Activated CD8-positive, alpha-beta memory T cell treated with anti-CD3 and anti-CD28 coated beads, Interleukin-2, amount 50 U/mL, for 1 hour (primary cell): ENCODE results near the gene LATS1.
"Not testable (repeated sequence)": the region's sequence is repeated elsewhere in the genome, so short reads cannot be mapped to it uniquely, and the experiment has no call there.

Experiments
- DNase-seq: peaks from one replicate; pipeline ENCODE4 v3.0.0-alpha.2; 2020; ENCODE audit errors: extremely low read depth

The LATS1 gene

DNA sequence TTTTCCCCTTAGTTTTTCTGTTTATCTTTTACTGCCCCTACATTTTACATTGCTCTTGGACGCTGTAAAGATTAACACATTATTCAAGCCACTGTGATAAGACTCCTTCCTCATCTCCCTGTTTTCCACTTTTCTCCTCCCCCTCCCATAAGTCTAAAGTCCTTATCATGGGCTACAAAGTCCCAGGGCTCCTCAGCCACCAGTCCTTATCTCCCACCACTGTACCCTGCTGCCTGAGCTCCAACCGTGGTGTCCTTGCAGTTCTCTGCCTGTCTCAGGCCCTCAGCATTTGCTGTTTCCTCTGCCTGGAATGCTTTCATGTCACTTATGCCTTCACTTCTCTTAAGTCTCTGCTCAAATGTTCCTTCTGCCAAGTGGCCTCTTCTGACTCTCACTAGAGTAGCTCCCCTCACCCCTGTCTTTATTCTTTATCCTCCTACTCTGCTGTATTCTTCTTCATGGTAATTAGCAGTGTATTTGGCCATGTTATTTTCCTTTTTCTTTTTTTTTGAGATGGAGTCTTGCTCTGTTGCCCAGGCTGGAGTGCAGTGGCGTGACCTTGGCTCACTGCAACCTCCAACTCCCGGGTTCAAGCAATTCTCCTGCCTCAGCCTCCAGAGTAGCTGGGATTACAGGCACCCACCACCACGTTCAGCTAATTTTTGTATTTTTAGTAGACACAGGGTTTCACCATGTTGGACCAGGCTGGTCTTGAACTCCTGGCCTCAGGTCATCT, 10.8 kb upstream of the LATS1 start:
- DNase-seq, result no peak

DNA sequence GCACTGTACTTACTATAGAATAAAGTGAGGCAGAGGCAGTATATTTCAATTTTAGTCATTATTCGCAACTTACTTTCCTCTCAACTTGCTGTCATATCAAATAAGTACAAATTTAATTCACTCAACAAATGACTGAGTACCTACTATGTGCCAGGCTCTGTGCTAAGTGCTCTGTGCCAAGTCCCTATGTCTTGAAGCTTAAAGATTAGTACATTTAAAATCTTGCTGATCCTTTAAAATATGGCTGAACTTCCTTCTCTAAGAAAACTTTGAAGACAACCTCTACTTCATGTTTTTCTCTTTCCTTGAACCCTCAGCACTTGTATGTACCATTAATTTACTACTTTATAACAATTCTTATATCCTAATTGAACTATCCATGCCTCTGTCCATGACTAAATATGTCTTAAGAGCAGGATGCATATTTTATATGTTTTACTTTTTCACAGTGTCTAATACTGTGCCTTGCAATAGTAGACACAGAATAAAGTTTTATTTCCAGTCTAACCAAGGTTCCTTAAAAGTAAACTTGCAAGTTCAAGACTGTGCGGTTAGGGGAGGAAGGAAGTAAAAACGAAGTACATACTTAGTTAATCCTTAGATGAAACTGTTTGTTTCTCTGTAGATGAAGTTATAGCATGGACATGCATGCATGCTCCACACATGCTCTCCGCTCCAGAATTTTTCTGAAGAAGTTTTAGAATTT, 10.0 kb upstream of the LATS1 start:
- no peak for DNase-seq

DNA sequence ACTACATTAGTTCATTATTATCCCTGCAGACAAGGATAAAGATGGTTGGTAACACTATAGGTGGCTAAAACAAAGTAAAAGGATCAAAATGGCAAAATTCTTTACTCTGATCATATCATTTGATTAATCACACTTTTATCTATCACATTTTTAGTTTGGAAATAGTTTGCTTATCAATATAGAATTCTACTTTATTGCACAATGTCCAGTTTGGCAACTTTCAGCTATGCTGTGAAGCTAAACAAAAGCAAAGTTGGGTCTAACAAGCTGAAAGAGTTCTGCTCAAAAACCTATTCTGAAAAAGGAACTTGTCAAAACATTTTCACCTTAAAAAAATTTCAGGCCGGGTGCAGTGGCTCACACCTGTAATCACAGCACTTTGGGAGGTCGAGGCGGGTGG, 7.9 kb upstream of the LATS1 start:
- DNase-seq, result no peak

DNA sequence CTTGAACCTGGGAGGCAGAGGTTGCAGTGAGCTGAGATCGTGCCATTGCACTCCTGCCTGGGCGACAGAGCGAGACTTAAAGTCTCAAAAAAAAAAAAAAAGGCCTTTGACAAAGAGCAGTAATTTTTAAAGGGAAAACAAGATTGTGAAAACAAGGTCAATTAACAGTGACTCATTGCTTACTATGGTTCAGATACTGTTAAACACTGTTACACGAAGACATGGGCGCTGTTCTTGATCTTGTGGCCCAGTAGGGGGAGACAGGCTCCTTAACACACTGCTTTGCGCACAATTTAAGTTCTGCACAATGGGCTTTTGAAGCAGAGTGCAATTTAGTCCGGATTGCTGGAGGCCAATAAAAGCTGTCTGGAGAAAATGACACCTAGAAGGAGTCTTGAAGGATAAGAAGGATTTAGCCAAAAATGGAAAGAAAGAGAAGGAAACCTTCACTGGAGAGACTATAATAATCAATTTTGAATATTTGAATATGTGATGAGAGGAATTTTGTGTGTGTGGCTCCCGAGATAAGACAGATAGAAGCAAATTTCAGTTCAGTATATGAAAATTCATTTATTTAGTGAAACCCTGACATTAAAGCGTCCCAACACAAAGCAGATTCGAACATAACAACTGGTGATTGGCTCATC, 6.0 kb upstream of the LATS1 start:
- DNase-seq, result no peak

DNA sequence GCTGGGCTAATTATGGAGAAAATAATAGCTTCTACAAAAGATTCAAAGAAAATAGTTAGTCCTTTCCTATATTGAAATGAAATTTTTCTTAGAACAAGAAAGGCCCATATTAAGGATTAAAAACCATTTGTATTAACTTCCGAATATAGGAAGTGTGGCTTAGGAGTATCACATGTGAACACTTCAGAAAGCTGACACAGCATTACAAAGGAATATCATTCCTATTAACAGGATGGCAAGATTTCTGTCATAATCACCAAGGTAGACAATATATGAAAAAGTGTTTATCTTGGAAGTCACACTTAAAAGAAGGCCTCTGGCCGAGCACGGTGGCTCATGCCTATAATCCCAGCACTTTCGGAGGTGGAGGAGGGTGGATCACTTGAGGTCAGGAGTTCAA, 5.4 kb upstream of the LATS1 start:
- DNase-seq, result no peak

DNA sequence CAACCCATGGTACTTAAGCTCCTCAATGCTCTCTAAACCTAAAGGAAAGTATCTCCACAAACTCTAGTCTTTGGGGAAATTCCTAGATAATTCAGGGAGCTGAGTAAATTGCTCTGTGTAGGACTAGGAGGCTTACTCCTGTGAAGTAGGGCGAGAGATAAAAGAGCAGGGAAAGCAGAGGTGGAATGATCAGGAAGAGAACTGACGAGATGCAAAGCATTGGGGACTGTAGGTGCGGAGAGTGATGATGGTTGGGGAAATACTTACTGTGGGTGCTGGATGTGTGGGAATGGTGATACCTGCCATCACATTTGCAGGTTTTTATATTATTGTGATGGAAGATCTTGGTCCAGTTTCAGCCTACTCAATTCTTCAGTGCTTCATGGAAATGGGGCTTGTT, 1.6 kb upstream of the LATS1 start:
- no peak for DNase-seq

DNA sequence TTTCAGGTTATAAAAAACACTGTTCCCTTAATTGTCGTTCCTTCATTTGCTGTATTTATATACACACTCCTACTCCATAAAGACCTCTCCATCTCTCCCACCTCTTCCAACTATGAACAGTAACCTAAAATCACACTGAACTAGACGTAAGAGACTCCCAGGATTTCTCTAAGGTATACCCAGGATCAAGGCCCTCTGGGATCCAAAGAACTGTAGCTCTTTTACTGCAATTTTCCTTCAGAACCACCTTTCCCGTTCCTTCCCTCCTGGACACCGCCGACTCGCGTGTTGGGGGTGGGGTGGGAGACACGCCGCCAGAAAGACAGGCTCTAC, 680 bp downstream of the LATS1 start:
- DNase-seq, result no peak

DNA sequence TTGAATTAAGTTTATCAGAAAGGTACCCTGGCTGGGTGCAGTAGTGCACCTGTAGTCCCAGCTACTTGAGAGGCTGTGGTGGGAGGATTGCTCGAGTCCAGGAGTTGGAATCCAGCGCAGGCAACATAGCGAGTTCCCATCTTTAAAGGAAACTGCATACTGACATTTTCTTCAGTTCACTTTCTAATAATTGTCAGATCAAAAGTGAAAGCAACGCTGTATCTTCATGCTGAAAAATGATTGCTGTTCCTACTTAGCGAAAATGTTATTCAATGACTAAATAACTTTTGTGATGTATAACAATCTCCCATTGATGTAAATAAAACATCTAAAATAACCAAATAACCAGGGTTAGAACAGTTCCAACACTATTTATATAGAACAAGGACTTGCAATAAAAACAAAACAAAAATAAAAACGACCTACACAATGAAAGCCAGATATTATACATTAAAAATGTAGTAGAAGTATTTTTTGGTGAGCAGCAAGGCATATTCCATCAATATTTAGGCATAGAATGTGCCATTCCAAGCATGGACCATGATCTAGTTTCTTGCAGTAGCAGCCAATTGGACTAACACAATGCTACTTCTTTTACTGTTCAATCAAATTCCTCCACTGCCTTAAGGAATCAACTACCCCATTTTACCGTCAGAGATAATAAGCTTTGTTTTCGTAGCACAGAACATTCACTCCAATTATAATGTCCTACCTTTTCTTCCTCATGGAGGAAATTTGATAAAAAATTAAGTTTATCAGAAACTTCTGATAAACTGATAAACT, 1.5 kb downstream of the LATS1 start:
- DNase-seq, result no peak

DNA sequence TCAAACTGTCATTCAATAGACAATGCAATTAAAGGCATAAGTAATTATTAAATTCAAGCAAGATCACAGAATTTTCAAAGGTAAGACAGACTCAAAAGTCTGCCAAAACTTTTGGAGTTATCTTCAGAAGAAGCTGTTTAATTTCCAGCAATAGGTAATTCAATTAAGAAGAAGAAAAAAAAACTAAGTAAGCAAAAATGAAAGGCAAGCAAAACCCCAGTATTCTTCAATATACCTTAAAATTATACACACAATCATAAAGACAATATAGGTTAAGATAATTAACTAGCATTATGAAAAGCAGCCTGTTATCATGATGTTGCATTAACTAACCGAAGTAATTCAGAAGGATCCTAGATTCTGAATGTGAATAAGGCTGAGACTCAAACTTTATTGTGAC, 3.5 kb downstream of the LATS1 start:
- DNase-seq, result no peak

DNA sequence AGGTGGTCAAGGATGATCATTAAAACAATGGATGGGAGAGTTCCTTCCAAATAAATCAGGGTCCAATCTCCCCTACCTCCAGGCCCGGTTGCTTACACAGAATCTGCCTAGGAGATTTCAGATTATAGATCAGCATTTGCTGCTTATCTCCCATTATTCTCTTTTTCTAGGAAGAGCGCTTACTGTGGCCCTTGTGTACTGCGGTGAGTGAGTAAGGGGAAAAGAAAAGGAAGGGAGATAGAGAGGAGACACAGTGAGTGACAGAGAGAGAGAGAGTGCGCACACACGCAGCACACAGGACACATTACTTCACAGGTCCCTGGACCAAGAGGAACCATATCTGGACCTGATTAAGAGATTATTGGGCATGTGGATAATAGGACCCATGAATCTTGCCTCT, 6.2 kb downstream of the LATS1 start:
- DNase-seq, result no peak

DNA sequence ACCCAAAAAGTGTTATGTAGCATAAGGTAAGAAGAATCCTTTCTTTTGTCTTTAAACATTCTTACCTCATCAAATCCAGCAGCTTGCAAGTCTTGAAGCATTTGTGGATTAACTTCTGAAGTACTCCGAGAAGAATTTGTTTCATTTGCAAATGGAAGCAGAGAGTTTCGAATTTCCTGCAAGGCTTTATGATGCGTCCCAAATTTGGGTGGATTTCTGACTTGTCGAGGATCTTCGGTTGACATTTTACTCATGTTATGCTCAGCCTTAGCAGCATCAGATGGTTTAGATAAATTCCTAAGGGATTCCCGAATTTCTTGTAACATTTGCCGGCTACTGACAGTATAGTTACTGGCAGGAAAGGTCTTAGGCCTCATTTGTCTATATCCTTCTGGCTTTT, 16.2 kb downstream of the LATS1 start:
- DNase-seq, result no peak

DNA sequence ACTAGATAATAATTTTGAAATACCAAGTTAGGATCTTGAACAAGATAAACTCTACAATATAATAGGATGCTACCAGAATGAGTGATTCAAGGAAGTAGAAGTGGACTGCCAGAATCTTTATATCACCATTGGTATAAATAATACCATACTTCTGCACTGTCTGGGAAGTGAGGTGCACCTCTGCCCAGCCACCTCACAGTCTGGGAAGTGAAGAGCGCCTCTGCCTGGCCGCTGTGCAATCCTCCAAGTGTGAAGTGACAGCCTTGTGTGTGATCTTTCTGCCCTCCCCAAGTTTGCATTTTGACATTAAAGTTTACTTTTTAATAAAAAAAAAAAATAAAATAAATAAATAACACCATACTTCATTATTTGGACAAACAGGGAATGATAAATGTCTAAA, 18.8 kb downstream of the LATS1 start:
- no peak for DNase-seq

DNA sequence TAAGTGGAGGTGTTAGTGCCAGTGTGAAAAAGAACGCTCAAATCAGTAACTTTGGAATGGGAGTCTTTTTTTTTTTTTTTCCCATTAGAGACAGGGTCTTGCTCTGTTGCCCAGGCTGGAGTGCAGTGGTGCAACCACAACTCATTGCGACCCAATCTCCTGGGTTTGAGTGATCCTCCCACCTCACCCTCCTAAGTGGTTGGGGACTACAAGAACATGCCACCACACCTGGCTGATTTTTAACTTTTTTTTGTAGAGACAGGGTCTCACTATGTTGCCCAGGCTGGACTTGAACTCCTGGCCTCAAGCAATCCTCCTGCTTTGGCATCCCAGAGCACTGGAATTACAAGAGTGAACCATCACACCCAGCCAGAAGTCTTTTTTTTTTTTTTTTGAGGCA, 19.7 kb downstream of the LATS1 start:
- DNase-seq, result no peak

DNA sequence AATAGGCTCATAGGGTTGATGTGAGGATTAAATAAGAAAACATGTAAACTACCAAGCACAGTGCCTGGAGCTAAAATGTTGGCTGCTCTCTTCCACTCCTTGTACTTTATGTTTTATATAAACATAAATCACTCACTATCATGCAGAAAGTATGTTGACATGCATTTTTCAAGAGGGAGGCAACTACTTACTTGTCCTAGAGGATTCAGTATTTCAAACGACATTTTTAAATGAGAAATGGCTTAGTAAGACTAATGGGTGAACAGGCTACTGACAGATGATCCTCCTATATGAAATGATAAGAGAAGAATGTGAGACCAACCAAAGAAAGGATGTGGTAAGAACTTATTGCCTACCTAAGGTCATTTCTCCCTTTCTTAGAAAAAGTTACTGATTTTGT, 21.0 kb downstream of the LATS1 start:
- no peak for DNase-seq

DNA sequence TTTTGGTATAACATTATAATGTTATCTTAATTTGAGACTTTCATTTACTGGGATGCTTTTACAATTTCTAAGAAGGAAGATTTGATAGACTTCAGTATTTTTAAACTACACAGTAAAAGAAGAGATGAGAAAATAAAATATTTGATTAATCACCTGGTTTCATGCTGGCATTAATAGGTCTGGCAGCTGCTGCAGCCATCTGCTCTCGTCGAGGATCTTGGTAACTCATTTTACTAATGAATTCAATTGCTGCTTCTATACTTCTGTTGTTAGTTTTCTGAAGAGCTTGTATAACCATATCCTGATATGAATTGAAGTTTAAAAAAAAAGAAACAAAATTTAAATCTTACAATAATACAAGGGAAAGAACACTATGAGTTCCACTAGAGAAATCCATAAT, 23.0 kb downstream of the LATS1 start:
- no peak for DNase-seq

DNA sequence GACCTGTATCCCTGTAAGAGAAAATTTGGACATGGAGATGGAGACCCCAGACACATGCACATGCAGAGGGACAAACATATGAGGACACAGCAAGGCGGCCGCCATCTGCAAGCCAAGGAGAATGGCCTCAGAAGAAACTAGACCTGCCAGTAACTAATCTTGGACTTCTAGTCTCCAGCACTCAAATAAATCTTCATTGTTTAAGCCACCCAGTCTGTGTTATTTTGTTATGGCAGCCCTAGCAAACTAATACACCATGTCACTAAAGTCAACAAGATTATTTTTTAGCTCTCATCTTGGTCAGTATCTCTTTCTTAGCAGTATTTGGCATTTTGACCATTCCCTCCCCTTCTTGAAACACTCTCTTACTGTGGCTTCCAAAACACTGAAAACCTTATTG, 26.7 kb downstream of the LATS1 start:
- DNase-seq, result no peak

DNA sequence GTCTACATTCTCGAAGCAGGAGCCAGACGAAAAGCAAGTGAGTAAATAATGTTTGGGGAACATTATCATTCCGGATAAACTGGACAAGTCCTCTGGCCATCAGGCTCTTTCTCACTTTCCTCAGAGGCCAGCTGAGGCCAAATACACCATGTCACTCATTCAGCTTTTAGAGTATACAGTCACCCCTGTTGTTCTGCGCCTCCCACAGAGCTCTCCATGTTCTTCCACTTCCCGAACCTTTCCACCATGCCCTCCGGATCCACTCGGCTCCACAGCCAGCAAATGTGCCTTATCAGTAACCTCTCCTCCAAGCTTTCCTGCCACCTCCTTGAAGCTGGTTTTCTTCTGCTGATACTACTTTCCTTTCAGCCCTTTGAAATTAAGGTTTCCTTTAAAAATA, 31.7 kb downstream of the LATS1 start:
- no peak for DNase-seq

DNA sequence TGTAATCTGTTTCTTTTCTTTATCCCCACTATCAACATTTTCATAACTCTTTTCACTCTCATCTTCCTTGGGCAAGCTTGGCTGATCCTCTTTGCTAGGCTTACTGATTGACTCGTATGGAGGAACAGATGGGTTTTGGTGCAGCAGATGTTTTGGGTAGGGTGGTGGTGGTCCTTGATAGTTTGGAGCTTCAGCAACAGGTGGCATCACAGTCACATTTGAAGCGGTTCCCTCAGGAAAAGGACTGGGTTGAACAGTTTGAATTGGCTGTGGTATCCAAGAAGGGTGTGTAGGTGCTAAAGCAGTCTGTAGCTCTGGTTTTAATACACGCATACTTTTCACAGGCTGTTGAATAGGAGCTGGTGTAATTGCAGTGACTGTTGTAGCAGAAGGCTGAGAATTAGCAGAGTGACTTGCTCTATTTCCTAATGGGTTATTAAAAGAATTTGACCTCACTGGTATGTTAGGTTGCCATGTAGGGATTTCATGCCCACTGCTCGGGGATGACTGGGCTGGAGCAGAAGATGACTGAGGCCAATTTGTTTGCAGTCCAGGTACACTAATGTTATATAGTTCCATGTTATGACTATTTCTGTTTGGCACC, 34.5 kb downstream of the LATS1 start:
- no peak for DNase-seq

DNA sequence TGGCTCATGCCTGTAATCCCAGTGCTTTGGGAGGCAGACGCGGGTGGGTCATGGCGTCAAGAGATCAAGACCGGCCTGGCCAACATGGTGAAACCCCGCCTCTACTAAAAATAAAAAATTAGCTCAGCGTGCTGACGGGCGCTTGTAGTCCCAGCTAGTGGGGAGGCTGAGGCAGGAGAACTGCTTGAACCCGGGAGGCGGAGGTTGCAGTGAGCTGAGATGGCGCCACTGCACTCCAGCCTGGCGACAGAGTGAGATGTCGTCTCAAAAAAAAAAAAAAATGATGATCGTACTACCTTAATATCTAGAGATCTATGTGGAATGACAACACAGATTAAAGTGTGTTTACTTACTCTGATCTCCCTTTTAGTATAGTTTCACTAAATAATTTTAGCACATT, 36.1 kb downstream of the LATS1 start:
- not testable (repeated sequence) for DNase-seq

DNA sequence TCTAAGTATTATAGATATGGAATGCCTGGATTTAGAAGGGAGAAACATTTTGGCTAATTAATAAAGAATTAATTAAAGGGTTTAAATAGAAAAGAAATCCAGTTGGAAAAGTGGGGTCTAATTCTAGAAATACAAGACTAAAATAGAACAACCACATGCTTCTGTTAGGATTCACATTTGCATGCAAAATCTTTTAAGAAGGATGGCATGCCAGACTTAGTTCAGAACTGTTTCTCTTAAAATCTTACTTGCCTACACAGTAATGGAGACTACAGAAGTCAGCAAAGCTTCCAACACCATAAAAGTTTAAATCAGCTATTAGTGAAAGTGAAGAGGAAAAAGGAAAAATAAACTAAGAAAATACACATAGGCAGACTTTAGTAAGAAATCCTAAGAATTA, 36.7 kb downstream of the LATS1 start:
- DNase-seq, result no peak

DNA sequence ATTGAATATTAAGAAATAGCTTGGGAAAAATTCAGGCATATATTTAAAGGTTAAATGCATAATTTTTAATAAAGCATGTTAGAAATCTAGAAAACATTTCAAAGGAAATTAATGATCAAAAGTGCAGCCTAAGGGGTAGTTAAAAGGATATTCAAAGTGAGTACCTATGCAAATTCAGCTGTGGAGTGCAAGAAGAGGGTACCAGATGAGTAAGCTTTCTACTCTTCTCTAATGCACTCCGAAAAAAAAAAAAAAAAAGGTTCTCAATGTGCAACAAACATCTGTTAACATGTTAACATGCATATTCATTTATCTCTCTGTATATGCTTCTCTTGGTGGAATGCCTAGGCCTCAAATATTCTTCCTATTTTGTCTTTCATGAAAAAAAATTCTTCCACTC, 37.4 kb downstream of the LATS1 start:
- DNase-seq, result no peak

DNA sequence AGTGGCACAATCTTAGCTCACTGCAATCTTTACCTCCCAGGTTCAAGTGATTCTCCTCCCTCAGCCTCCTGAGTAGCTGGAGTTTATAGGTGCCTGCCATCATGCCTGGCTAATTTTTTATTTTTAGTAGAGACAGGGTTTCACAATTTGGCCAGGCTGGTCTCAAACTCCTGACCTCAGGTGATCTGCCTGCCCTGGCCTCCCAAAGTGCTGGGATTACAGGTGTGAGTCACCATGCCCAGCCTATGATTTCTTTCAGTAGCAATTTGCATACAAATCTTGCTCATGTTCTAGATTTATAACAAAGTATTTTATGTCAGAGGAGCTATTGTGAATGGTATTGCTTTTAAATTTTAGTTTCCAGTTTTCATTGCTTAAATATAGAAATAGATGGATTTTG, 45.6 kb downstream of the LATS1 start:
- DNase-seq, result not testable (repeated sequence)
